GM19193 (cell line): ENCODE data around the gene OTC.

ENCODE experiments used
- POLR2A ChIP-seq: IDR thresholded peaks from 4 replicates; pipeline ENCODE4 v1.6.1; 2011; ENCODE audit not compliant: insufficient read depth, insufficient read length; ENCODE audit errors: extremely low read depth

The OTC gene

DNA sequence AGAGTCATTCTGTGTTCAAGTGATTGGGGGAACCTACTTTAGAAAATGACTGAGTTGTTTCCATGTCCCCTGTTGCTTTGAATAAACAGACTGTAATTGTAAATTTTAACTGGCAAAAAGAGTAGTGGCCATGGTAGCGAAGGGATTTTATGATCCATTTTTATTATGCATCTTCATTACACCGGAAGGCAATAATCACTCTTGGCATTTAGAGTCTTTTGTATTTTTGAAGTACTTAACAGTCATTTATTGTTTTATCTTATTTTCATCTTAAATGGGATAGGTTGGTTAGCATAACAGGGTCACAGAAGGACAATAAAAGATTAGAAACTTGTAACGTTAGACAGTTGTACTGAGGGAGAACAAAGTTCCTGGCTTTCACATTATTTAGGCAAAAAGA, 11.0 kb upstream of the OTC start:
- TF ChIP-seq POLR2A, result no peak

DNA sequence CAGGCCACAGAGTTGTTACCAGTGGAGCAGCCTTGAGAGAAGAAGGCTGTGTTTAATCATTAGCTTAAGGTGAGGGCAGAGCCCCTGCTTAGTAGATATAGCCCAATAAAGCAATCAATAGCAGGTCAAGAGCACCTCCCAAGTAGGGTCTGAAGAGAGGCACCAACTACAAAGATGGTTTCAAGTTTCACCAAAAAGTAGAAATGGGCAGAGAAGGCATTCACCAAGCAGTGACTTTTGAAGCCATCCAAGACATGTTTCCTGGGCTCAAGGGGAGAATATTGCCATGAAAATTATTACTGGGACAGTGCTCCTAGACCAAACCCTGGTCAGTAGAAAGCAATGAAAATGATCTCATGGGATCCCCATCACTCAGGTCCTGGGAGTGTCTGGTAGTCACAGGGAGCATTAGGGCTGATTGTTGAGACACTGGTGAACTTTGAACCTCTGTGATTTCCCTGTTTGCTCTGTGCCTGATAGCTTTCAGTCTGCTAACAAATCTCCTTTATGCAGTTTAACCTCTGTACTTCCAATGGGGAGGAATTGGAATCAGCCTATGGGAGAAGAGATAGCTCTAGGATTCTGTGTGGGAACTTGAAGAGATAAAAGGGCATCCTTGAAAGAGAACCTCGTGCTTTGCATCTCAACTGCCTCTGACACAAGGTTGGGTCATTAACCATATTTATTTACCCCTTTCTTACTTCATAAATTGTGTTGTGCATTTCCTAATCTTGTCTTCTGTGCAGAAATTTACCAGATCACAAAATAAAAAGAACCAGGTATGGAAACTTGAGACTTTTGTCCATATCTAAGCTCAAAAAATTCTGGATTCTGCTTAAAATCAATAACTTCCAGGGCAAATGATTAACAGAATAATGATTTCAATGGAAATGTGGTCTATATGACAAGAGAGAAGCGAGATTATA, 9.3 kb upstream of the OTC start:
- TF ChIP-seq POLR2A, result no peak

GRCh38 chrX:38346150-38346549, 6.3 kb upstream of the OTC start:
- TF ChIP-seq POLR2A, result no peak

- no peak for TF ChIP-seq POLR2A
Observed at GRCh38 chrX:38347136-38347535, 5.3 kb upstream of the OTC start.

DNA sequence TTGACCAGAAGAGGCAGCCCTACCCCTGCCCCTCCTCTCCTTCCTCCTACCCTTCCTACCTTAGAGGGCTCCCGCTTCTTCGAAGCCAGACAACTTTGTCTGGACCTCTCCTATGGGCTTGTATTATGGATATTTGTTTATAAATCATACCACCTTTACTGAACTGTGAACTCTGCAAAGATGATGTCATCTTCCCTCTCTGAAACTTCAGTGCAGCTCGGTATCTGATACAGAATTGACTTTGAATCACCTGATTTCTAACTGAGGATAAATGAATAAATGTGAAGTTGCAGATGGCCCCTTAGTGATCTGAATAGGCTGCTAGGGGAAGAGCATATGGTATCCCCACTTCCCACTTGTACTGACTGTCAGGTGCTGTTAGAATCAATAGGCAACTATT, 1.1 kb upstream of the OTC start:
- TF ChIP-seq POLR2A, result no peak

GRCh38 chrX:38356401-38356800, 4.0 kb downstream of the OTC start:
- TF ChIP-seq POLR2A, result no peak

DNA sequence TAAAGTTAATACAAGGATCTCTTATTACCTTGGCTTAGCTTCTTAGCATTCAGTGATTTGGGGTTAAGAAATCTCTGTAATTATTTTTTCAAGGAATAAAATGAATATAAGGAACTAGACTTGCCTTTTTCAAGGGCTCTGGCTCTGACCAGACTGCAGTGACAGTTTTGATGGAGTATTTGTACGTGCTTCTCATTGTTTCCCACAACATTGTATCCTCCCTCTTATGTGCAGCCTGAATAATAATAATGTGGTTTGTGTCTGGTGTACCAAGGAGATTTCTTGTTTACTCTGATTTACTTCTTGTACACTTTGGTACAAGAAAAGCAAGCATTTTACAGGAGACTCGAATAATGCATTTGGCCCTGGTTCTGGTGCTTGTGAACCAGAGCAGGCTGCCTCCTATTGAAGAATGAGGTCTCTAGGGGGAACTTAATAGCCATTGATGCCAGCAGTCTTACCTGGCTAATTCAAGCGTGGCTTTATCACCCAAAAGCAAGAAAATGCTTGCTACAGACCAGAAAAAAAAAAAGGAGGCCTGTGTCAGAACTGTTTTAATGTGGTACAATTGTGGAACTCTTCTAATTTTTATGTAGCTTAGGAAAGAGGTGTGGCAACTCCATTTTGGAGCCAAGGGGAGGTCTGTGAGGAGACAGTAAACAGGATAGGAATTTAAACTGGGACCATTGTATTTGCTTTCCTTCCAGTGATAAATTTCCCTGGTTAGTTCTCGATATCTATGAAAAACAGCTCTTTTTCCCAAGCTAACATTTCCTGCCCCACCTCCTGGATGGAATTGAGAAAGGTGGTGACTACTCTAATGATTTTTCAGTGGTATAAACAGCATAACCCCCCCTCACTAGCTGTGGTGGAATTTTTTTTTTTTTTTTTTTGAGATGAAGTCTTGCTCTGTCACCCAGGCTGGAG, 5.6 kb downstream of the OTC start:
- TF ChIP-seq POLR2A, result no peak

GRCh38 chrX:38363046-38363445, 10.6 kb downstream of the OTC start:
- TF ChIP-seq POLR2A, result no peak

- TF ChIP-seq POLR2A, result no peak
Observed at GRCh38 chrX:38365954-38366353, 13.6 kb downstream of the OTC start.

- TF ChIP-seq POLR2A, result no peak
Observed at GRCh38 chrX:38368774-38369173, 16.4 kb downstream of the OTC start.

- TF ChIP-seq POLR2A, result no peak
Observed at GRCh38 chrX:38371641-38372040, 19.2 kb downstream of the OTC start.

DNA sequence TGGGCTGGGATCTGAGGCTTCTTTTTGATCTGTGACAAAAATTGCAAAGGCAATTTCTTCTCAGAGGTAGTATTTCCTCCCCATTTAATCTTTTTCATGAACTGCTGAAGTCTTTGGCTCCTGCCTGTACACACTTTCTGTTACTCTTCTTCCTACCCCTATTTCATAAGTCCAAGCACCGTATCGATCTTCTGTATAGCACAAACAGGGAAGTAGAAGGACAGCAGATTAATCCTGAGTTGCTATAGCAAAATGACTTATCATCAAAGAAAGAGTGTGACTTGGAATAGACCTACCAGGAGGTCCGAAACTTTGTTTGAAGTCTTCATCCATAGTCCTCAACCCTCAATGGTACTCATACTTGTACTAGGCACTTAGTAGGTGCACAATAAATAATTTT, 22.0 kb downstream of the OTC start:
- TF ChIP-seq POLR2A, result no peak

GRCh38 chrX:38375891-38376290, 23.5 kb downstream of the OTC start:
- TF ChIP-seq POLR2A, result no peak

DNA sequence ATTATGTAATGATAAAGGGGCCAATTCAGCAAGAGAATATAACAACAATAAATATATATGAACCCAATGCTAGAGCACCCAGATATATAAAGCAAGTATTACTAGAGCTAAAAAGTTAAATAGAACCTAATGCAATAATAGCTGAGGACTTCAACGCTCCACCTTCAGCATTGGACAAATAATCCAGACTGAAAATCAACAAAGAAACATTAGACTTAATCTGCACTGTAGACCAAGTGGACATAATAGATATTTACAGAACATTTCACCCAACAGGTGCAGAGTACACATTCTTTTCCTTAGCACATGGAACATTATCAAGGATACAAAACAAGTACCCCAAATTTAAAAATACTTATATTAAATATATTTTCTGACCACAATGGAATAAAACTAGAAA, 24.3 kb downstream of the OTC start:
- TF ChIP-seq POLR2A, result no peak

DNA sequence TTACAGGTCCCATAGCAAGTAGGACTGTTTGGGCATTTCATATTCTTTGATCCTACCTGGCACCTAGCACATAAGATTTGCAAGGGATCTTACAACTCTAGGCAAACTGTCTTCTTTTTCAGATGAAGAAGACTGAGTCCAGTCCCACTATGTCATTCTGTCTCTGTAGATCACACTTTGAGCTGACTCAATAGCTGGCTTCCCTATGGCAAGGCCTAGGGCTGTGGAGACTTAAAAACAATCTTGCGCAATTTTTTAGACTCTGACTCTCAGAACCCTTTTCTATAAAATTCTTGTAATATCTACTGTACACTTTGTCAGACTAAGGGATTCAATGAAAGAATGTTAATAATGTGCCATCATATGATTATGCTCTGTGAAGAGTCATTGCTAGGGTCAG, 26.7 kb downstream of the OTC start:
- TF ChIP-seq POLR2A, result no peak
